Fibroblast of pulmonary artery (primary cell): Measurements from ENCODE around the gene CUBN.

Experiments used
- DNase-seq: peaks from one replicate; pipeline ENCODE4 v3.0.0-alpha.2; 2010; ENCODE audit warnings: low read depth
- H3K4me3 ChIP-seq: replicated peaks from 2 replicates; pipeline ENCODE4 v1.5.1; 2011; ENCODE audit warnings: low read depth, mild to moderate bottlenecking, control low read depth, low read length, moderate library complexity
- TF ChIP-seq, protein P1 (sequence below): IDR thresholded peaks from 2 replicates; pipeline ENCODE4 v1.5.1; 2011; ENCODE audit warnings: mild to moderate bottlenecking, control low read depth, low read length, inconsistent platforms; ENCODE audit errors: missing control alignments

Gene CUBN

DNA sequence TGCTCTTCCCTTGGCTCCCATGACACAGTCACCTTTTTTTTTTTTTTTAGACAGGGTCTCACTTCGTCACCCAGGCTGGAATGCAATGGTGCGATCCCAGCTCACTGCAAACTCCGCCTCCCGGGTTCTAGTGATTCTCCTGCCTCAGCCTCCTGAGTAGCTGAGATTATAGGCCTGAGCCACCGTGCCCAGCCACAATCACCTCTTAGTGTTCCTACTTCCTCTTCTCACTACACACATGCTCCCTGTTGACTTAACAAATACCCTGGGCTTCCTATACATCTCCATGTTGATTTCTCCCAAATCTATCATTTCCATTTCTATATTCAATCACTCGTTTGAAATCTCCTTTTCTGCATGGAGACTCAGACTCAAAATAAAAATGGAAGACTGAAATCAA, 91.7 kb downstream of the CUBN start:
- TF ChIP-seq, protein P1, sequence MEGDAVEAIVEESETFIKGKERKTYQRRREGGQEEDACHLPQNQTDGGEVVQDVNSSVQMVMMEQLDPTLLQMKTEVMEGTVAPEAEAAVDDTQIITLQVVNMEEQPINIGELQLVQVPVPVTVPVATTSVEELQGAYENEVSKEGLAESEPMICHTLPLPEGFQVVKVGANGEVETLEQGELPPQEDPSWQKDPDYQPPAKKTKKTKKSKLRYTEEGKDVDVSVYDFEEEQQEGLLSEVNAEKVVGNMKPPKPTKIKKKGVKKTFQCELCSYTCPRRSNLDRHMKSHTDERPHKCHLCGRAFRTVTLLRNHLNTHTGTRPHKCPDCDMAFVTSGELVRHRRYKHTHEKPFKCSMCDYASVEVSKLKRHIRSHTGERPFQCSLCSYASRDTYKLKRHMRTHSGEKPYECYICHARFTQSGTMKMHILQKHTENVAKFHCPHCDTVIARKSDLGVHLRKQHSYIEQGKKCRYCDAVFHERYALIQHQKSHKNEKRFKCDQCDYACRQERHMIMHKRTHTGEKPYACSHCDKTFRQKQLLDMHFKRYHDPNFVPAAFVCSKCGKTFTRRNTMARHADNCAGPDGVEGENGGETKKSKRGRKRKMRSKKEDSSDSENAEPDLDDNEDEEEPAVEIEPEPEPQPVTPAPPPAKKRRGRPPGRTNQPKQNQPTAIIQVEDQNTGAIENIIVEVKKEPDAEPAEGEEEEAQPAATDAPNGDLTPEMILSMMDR = no peak
- no peak overlapping the region for H3K4me3 ChIP-seq
- DNase-seq = no peak

DNA sequence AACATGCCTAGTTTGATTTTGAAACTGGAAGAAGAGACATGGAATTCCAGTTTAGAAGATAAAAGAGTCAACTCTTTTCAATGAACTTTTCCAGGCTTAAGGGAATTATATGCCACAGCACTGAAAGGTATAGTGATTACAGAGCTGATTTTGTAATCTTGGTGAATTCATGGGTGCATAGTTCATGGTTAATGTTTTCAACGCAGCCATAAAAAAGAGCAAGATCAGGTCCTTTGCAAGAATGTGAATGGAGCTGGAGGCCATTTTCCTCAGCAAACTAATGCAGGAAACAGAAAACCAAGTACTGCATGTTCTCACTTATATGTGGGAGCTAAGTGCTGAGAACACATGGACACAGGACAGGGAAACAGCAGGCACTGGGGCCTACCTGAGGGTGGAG, 94.2 kb downstream of the CUBN start:
- DNase-seq = no peak
- TF ChIP-seq, protein P1 = no peak
- H3K4me3 ChIP-seq = no peak overlapping the region

DNA sequence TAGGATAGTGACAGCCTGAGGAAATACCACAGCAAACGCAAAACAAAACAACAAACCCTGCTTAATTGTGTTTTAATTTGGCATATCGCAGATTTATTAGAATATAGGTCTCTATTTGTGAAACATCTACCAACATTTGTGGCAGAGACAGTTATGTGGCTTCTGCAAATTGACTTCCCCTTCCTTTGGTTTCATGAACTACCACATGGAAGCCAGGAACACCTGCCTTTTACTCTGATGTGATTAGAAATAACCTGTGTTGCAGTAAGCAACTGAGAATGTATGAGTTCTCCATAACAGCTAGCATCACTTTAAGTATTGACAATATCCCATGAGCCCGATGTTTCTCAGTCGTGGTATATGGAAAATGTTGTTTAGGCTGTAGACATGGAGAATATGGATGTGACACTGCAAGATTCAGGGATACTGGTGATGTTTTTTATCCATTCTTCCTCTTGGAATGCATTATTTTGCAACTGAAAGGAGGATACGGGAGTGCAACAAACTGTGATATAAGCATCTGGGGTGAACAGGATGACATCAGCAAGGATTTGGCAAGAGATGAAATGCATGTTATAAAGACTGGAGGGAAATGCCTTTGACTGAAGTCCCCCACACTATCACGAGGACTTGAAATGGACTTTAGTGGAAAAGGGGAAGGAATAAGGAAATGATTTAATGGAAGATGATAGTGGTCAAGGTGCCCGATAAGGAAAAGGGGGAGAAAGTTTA, 95.9 kb downstream of the CUBN start:
- no peak overlapping the region for H3K4me3 ChIP-seq
- TF ChIP-seq, protein P1 = no peak
- DNase-seq = peak; percentile 92

DNA sequence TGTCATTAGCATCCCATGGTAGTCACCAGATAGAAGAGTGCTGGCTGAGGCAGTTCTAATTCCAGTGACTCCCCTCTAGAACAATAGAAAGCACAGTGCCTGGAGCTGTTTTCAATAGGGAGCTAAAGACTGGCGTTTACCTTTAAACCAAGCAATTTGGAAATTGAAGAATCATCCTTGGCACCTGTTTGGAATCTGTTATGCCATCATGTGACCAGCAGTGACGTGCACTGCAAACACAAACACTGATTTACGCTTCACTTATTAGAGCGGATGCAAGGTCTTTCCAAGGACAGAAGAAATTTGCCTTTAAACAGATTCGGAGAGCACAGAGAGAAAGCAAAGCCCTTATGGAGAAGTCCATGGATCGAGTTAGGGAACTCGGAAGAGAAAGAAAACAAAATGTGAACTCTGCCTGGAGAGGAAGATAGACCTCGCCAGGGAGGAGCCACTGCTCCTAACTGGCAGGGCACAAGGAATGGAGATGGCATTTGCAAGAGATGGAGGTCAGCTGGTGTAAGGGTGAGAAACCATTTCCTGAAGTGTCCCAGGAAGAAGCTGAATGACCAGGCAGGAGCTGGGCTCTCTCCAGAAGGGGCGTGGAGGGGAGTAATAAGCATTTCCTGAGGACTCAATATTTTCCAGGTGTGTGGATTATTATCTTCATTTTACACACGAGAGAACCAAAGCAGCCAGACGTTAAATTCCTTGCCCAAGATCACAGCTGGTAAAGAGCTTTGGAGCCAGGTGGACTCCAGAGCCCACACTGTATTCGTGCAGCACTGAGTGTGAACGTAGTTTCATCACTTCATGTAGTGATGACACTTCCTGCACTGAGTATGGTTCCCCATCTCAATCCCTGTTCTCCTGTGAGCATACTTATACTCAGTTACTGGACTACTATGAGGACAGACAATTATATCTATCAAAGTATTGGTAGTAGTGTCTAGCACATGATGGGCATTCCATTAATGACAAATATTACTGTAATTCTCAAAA, 97.7 kb downstream of the CUBN start:
- TF ChIP-seq, protein P1 = no peak
- no peak overlapping the region for H3K4me3 ChIP-seq
- no peak for DNase-seq

DNA sequence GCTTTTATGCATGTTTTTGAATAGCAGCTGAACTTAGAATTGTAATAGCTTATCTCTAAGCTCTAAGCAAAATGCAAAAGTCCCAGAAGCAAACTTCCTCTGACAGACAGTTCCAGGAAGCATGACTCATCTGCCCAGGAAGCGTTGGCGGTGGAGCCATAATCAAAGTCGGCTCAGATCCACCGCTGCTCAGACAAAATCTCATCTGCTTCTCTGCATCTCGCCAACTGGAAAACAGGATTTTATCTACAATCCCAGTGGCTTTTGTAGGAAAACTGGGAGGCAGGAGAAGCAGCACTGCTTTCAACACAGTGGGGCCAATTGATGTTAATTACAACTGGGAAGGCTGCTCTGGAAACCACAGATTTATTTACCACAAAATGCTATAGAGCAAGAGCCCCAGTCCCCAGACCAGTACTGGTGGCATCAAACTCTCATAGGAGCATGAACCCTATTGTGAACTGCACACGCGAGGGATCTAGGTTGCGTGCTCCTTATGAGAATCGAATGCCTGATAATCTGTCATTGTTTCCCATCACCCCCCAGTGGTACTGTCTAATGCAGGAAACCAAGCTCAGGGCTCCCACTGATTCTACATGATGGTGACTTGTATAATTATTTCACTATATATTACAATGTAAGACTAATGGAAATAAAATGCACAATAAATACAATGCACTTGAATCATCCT, 99.9 kb downstream of the CUBN start:
- peak overlapping the region; percentile 2 for H3K4me3 ChIP-seq
- peak; percentile 94 for DNase-seq
- TF ChIP-seq, protein P1 = no peak

DNA sequence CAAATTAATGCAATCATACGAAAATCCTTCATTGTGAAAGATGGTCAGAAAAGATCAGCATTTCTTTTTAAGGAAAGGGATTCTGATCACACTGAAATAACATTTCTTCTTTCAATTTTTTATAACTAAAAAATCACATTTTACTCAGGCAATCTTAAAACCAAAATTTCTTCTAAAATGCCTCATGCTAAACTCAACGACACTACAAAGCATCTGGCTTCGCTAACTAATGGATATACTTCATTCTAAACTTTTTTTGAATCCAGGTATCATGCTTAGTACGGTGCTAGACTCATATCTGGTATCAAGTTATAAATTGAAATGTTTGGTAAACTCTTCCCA, 100.4 kb downstream of the CUBN start:
- H3K4me3 ChIP-seq = no peak overlapping the region
- TF ChIP-seq, protein P1 = no peak
- DNase-seq = no peak
